Measurements from ENCODE around the gene PCBP3.
"Not testable (repeated sequence)": the region's sequence is repeated elsewhere in the genome, so short reads cannot be mapped to it uniquely, and the experiment has no call there.

GRCh38 chr21:45852386-45852785 lies 208.9 kb downstream of the PCBP3 start:
- TF ChIP-seq CTCF, EZH2phosphoT487 (IDR thresholded peaks at IDR 0.05): not testable (repeated sequence)
